Panc1 (cell line): ENCODE measurements around the gene VAMP2. TPM values are rescaled to one million over a fixed set of nuclear protein-coding genes. Genes with fewer than 3 reads are reported as not detected.

Source experiments
- ATAC-seq: fragments of 200-7000 bp; cut with Tn5 transposase; 2 replicates; pipeline ENCODE4 v1.9.1; 2020; ENCODE audit warnings: mild to moderate bottlenecking, moderate library complexity
- BruUV-seq: library from RNA; stranded (reverse); fragments of 400-500 nt; replicated peaks from 2 replicates; lab custom pipeline; 2021; lab: Mats Ljungman, UMichigan
- CTCF ChIA-PET: fragments of 300-600 bp; sonication (Branson Sonifier 250); formaldehyde crosslinking; loops from one replicate; lab custom pipeline; 2022; ENCODE audit warnings: antibody characterized with exemption; lab: Charles Lee
- POLR2A ChIA-PET: fragments of 300-600 bp; sonication (Branson Sonifier 250); formaldehyde crosslinking; loops from one replicate; lab custom pipeline; 2022; ENCODE audit warnings: antibody characterized with exemption; lab: Charles Lee
- DNase-seq: peaks from one replicate; pipeline ENCODE4 v3.0.0-alpha.2; 2010; ENCODE audit warnings: low read depth, low spot score
- H3K27ac ChIP-seq: 2 replicates; pipeline ENCODE4 v1.5.1; 2011; ENCODE audit warnings: mild to moderate bottlenecking, low read length, inconsistent platforms
- H3K27me3 ChIP-seq: fragments of 200-500 bp; sonication (Bioruptor generic); 2 replicates; pipeline ENCODE4 v1.6.0; 2014; ENCODE audit warnings: low read length, inconsistent platforms; ENCODE audit not compliant: control insufficient read depth, insufficient read depth
- H3K36me3 ChIP-seq: fragments of 200-500 bp; sonication (Bioruptor generic); 2 replicates; pipeline ENCODE4 v1.5.1; 2014; ENCODE audit warnings: inconsistent platforms, mild to moderate bottlenecking, low read length, moderate library complexity; ENCODE audit not compliant: control insufficient read depth, insufficient read depth
- H3K4me1 ChIP-seq: 2 replicates; pipeline ENCODE4 v1.5.1; 2011; ENCODE audit warnings: inconsistent platforms, mild to moderate bottlenecking, low read length, moderate library complexity; ENCODE audit not compliant: control insufficient read depth, insufficient read depth
- H3K4me3 ChIP-seq, 2 experiments: 2 replicates each; pipeline ENCODE4 v1.5.1; 2011 to 2012; ENCODE audit warnings: low read depth in 2 of 2, low read length in 2 of 2, mild to moderate bottlenecking in 2 of 2, inconsistent platforms in 1 of 2, moderate library complexity in 1 of 2
- H3K9me3 ChIP-seq: fragments of 200-500 bp; sonication (Bioruptor generic); 2 replicates; pipeline ENCODE4 v1.5.1; 2014; ENCODE audit warnings: low read depth, mild to moderate bottlenecking, inconsistent platforms, low read length, moderate library complexity; ENCODE audit not compliant: control insufficient read depth, insufficient read depth
- POLR2AphosphoS5 ChIP-seq: IDR thresholded peaks from 2 replicates; pipeline ENCODE4 v1.6.1; 2012; ENCODE audit warnings: mild to moderate bottlenecking, low read depth, low read length, moderate library complexity
- SIN3A ChIP-seq: IDR thresholded peaks from 2 replicates; pipeline ENCODE4 v1.6.1; 2012; ENCODE audit warnings: low read depth, mild to moderate bottlenecking, low read length, moderate library complexity, borderline replicate concordance; ENCODE audit not compliant: insufficient read depth
- TCF7L2 ChIP-seq: IDR thresholded peaks from 2 replicates; pipeline ENCODE4 v1.6.1; 2011; ENCODE audit warnings: mild to moderate bottlenecking, low read depth, low read length, inconsistent platforms
- in situ Hi-C: cut with HindIII; loops from 2 replicates; pipeline ENCODE4 v1.10.0; 2016; ENCODE audit warnings: low sequenced_read_pairs, low pct_unique_long_range_greater_than_20kb
- intact Hi-C: fragments of 100-400 bp; cut with micrococcal nuclease; formaldehyde crosslinking; loops from one replicate; pipeline ENCODE4 v1.10.0; 2022; ENCODE audit not compliant: unreplicated experiment
- total RNA-seq: library from RNA; stranded (reverse); gene quantifications from one replicate; pipeline ENCODE4 v1.2.1, GENCODE V29; 2021; ENCODE audit not compliant: unreplicated experiment
- TF ChIP-seq, protein P1 (sequence below): fragments of 450-650 bp; IDR thresholded peaks from 2 replicates; pipeline ENCODE4 v1.5.1; 2017; ENCODE audit warnings: mild to moderate bottlenecking
- TF ChIP-seq, protein P2 (sequence below), 2 experiments: IDR thresholded peaks; 2 replicates each; pipeline ENCODE4 v1.6.1; 2011 to 2012; ENCODE audit warnings: low read depth in 2 of 2, control low read depth in 1 of 2, low read length in 1 of 2, mild to moderate bottlenecking in 1 of 2, moderate library complexity in 1 of 2; ENCODE audit not compliant: insufficient read depth in 1 of 2

VAMP2 gene
- total RNA-seq, 1 experiment from 2014 or later: 28.6 TPM

DNA sequence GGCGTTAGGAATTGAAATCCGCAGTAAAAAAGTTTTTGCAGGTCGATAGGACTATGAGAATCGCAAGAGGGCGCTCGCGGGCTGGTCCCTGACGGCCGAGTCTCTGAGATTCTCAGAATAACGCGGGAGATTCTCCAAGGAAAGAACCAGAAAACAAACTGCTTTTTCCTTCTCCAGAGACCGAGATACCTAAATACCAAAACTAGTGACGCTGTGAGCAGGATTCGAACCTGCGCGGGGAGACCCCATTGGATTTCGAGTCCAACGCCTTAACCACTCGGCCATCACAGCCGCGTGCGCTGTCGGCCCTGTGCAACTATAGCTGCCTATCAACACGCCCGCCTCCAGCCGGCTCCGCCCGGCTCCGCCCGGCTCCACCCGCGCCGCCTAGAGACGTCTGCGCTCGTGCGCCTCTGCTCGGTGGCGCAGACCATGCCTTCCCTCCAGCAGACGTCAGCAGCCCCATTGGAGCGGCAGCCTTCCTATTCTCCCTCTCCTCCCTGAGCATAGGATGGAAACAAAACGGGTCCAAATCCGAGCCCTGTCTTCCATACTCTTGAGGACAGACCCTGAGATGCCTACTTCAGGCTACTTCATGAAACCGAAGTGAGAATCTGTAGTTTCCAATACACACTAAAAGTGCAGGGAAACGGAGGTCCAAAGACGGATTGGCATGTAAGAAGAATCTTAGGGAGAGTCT is 23.9 kb downstream of the VAMP2 start:
- Histone ChIP-seq H3K4me3 (peak overlapping the region; percentile 65 to 92), H3K4me1 (no peaks in the 10 kb centered on the region), H3K9me3 (no peaks in the 10 kb centered on the region), H3K27ac (peak overlapping the region; percentile 85), H3K36me3 (no peaks in the 10 kb centered on the region), H3K27me3 (no peaks in the 10 kb centered on the region)
- TF ChIP-seq, protein P1, sequence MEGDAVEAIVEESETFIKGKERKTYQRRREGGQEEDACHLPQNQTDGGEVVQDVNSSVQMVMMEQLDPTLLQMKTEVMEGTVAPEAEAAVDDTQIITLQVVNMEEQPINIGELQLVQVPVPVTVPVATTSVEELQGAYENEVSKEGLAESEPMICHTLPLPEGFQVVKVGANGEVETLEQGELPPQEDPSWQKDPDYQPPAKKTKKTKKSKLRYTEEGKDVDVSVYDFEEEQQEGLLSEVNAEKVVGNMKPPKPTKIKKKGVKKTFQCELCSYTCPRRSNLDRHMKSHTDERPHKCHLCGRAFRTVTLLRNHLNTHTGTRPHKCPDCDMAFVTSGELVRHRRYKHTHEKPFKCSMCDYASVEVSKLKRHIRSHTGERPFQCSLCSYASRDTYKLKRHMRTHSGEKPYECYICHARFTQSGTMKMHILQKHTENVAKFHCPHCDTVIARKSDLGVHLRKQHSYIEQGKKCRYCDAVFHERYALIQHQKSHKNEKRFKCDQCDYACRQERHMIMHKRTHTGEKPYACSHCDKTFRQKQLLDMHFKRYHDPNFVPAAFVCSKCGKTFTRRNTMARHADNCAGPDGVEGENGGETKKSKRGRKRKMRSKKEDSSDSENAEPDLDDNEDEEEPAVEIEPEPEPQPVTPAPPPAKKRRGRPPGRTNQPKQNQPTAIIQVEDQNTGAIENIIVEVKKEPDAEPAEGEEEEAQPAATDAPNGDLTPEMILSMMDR: peak; percentile 94
- TF ChIP-seq TCF7L2 (no peak), SIN3A (no peak), POLR2AphosphoS5 (peak; percentile 72; the same call in 1 of the 2 replicates)
- TF ChIP-seq, protein P2, sequence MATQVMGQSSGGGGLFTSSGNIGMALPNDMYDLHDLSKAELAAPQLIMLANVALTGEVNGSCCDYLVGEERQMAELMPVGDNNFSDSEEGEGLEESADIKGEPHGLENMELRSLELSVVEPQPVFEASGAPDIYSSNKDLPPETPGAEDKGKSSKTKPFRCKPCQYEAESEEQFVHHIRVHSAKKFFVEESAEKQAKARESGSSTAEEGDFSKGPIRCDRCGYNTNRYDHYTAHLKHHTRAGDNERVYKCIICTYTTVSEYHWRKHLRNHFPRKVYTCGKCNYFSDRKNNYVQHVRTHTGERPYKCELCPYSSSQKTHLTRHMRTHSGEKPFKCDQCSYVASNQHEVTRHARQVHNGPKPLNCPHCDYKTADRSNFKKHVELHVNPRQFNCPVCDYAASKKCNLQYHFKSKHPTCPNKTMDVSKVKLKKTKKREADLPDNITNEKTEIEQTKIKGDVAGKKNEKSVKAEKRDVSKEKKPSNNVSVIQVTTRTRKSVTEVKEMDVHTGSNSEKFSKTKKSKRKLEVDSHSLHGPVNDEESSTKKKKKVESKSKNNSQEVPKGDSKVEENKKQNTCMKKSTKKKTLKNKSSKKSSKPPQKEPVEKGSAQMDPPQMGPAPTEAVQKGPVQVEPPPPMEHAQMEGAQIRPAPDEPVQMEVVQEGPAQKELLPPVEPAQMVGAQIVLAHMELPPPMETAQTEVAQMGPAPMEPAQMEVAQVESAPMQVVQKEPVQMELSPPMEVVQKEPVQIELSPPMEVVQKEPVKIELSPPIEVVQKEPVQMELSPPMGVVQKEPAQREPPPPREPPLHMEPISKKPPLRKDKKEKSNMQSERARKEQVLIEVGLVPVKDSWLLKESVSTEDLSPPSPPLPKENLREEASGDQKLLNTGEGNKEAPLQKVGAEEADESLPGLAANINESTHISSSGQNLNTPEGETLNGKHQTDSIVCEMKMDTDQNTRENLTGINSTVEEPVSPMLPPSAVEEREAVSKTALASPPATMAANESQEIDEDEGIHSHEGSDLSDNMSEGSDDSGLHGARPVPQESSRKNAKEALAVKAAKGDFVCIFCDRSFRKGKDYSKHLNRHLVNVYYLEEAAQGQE (IDR thresholded peaks at IDR 0.05; ENCODE audit: insufficient read depth in 1 of 2, low read depth in 2 of 2, low read length in 1 of 2): peak in 1 of 2 experiments; percentile 32; a peak in 1 of 4 replicates
- BruUV-seq: no TSS peak
- POLR2A ChIA-PET: no interaction called here
- DNase-seq (peak; percentile 98), ATAC-seq (peak; percentile 94)
- CTCF ChIA-PET: no interaction called here
- in situ Hi-C loops (no loop called here), intact Hi-C loops (no loop called here)

DNA sequence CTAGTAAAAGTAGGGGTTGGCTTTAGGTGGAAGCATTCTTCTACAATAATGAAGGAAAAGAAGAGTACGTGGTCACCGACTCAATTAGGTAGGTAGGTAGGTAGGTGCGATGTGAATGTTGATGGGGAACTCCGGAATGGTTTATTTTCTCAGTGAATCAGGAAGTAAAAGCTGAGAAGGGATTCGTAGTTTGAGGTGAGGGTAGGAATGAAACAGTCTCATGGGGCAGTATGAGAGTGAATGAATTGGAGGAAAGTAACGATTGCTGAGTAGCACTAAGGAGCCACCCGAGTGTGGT is 24.4 kb downstream of the VAMP2 start:
- intact Hi-C loops (no loop called here), in situ Hi-C loops (no loop called here)
- H3K27ac ChIP-seq: peak overlapping the region; percentile 81
- ChIA-PET POLR2A (interaction anchor here (0.5 to 1.1 kb wide), 3 partner anchors 19 to 60 kb away, joined by 3 to 7 read pairs (median 3); no protein-coding TSS in a partner anchor), CTCF (interaction anchor here (0.9 kb wide), 1 partner anchor 19 kb away, joined by 7 read pairs; no protein-coding TSS in a partner anchor)
- H3K9me3 ChIP-seq: no peaks in the 10 kb centered on the region
- H3K4me1 ChIP-seq: no peaks in the 10 kb centered on the region; the same call in 1 of the 2 replicates
- peak overlapping the region; percentile 54 to 83 for H3K4me3 ChIP-seq
- DNase-seq: no peak
- TF ChIP-seq SIN3A (no peak), POLR2AphosphoS5 (no peak), TCF7L2 (no peak)
- TF ChIP-seq, protein P1: no peak
- TF ChIP-seq, protein P2 (IDR thresholded peaks at IDR 0.05; ENCODE audit: insufficient read depth in 1 of 2, low read depth in 2 of 2, low read length in 1 of 2): no peak
- BruUV-seq: no TSS peak
- H3K27me3 ChIP-seq: no peaks in the 10 kb centered on the region
- H3K36me3 ChIP-seq: no peaks in the 10 kb centered on the region
- no peak; the same call in 1 of the 2 replicates for ATAC-seq
